OCI-LY1 (cell line): ENCODE results near the gene AKAP9.

ENCODE experiments used
- EZH2 ChIP-seq: fragments of 200-600 bp; sonication (generic), shearing (Covaris generic); IDR thresholded peaks from 2 replicates; pipeline ENCODE4 v1.8.0; 2017; ENCODE audit warnings: borderline replicate concordance, mixed run types, mild to moderate bottlenecking, antibody characterized with exemption, low read length, moderate library complexity, mixed read lengths
- TF ChIP-seq, protein P1 (sequence below): fragments of 200-600 bp; sonication (generic), shearing (Covaris generic); IDR thresholded peaks from 2 replicates; pipeline ENCODE4 v1.5.1; 2017; ENCODE audit warnings: mild to moderate bottlenecking, antibody characterized with exemption, low read length, moderate library complexity, mixed read lengths

DNA sequence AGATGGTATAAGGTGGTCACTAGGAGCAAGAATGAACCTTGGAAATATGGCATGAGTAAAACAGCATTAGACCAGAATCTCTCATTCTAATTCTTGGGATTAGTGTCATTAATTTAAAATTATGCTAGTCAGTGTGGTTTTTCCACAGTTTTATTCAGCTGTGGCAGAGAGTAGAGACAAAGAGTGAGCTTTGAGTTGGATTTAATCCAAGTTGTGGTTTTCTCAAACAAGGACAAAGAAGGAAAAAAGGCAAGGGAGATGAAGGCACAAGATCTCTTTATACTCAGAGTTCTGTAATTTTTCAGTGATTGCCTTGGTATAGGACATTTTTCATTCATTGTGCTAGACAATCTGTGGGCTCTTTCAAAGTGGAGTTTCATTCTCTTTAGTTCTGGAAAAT lies 28.2 kb upstream of the AKAP9 start:
- TF ChIP-seq, protein P1, sequence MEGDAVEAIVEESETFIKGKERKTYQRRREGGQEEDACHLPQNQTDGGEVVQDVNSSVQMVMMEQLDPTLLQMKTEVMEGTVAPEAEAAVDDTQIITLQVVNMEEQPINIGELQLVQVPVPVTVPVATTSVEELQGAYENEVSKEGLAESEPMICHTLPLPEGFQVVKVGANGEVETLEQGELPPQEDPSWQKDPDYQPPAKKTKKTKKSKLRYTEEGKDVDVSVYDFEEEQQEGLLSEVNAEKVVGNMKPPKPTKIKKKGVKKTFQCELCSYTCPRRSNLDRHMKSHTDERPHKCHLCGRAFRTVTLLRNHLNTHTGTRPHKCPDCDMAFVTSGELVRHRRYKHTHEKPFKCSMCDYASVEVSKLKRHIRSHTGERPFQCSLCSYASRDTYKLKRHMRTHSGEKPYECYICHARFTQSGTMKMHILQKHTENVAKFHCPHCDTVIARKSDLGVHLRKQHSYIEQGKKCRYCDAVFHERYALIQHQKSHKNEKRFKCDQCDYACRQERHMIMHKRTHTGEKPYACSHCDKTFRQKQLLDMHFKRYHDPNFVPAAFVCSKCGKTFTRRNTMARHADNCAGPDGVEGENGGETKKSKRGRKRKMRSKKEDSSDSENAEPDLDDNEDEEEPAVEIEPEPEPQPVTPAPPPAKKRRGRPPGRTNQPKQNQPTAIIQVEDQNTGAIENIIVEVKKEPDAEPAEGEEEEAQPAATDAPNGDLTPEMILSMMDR: no peak
- no peak for TF ChIP-seq EZH2
